Right atrium auricular region (tissue), 2 donors: ENCODE measurements around the gene CNPY1. TPM values are rescaled to one million over a fixed set of nuclear protein-coding genes. Genes with fewer than 3 reads are reported as not detected.

Experiments
- DNase-seq: peaks from one replicate; pipeline ENCODE4 v3.0.0-alpha.2; 2019; ENCODE audit warnings: low spot score
- H3K27ac ChIP-seq, 2 donors: fragments of 200-600 bp; sonication (generic); 1 replicate in 1 of 2; 2 replicates in 1 of 2; pipeline ENCODE4 v1.5.1; 2016 to 2019
- H3K27me3 ChIP-seq, 2 donors: fragments of 200-600 bp; sonication (generic); one replicate each; pipeline versions ENCODE4 v1.5.1 to v1.6.0; 2017 to 2019
- H3K36me3 ChIP-seq: fragments of 200-600 bp; sonication (generic); one replicate; pipeline ENCODE4 v1.5.1; 2016
- H3K4me1 ChIP-seq, 2 donors: fragments of 200-600 bp; sonication (generic); one replicate each; pipeline versions ENCODE4 v1.5.1 to v1.6.0; 2017 to 2019
- H3K4me3 ChIP-seq, 2 donors: fragments of 200-600 bp; sonication (generic); 1 replicate in 1 of 2; 2 replicates in 1 of 2; pipeline ENCODE4 v1.5.1; 2017 to 2019; ENCODE audit warnings: mild to moderate bottlenecking in 1 of 2, moderate library complexity in 1 of 2
- H3K9me3 ChIP-seq, 2 donors: fragments of 200-600 bp; sonication (generic); one replicate each; pipeline ENCODE4 v1.5.1; 2019
- CTCF ChIP-seq, 2 donors: fragments of 200-600 bp; sonication (generic); IDR thresholded peaks; one replicate each; pipeline ENCODE4 v1.5.1; 2019; ENCODE audit warnings: antibody characterized with exemption in 2 of 2
- total RNA-seq, 2 donors: library from RNA; depleted of rRNA; stranded (reverse); fragments of >200 nt; gene quantifications; one replicate each; pipeline ENCODE4 v1.1.0, GENCODE V29; 2016

Gene CNPY1
- total RNA-seq, 2 donors from 2014 or later: not detected

- H3K36me3 ChIP-seq: no peaks in the 10 kb centered on the region
- H3K27me3 ChIP-seq: peaks cover 17 to 22% of the 10 kb centered on the region in 2 donors
- no peak for DNase-seq
- no peak for TF ChIP-seq CTCF (IDR thresholded peaks at IDR 0.05)
- H3K9me3 ChIP-seq: no peaks in the 10 kb centered on the region
- H3K27ac ChIP-seq: no peak overlapping the region
- H3K4me3 ChIP-seq: no peak overlapping the region
- peaks cover 0 to 9% of the 10 kb centered on the region in 2 donors for H3K4me1 ChIP-seq
Observed at GRCh38 chr7:155511702-155511996, 34.7 kb downstream of the CNPY1 start.

- Histone ChIP-seq H3K27ac (no peak overlapping the region), H3K4me1 (peaks cover 0 to 9% of the 10 kb centered on the region in 2 donors), H3K36me3 (no peaks in the 10 kb centered on the region), H3K27me3 (peaks cover 22% of the 10 kb centered on the region in 2 donors), H3K9me3 (no peaks in the 10 kb centered on the region), H3K4me3 (no peak overlapping the region)
- no peak for DNase-seq
- TF ChIP-seq CTCF (IDR thresholded peaks at IDR 0.05): no peak
Observed at GRCh38 chr7:155510975-155511701, 35.2 kb downstream of the CNPY1 start.

GRCh38 chr7:155509725-155510551 lies 36.4 kb downstream of the CNPY1 start:
- Histone ChIP-seq H3K27ac (no peak overlapping the region), H3K4me1 (peaks cover 0 to 9% of the 10 kb centered on the region in 2 donors), H3K36me3 (no peaks in the 10 kb centered on the region), H3K9me3 (no peaks in the 10 kb centered on the region), H3K27me3 (peaks cover 22 to 24% of the 10 kb centered on the region in 2 donors), H3K4me3 (peak overlapping the region in 1 of 2 donors; percentile 7)
- DNase-seq: no peak
- TF ChIP-seq CTCF (IDR thresholded peaks at IDR 0.05): no peak

- peak overlapping the region in 1 of 2 donors; percentile 7 for H3K4me3 ChIP-seq
- no peak overlapping the region for H3K27ac ChIP-seq
- DNase-seq: no peak
Observed at GRCh38 chr7:155509359-155509724, 37.0 kb downstream of the CNPY1 start.

More at GRCh38 chr7:155509359-155509724, 37.0 kb downstream of the CNPY1 start:
- Histone ChIP-seq H3K9me3 (no peaks in the 10 kb centered on the region), H3K36me3 (no peaks in the 10 kb centered on the region), H3K4me1 (peaks cover 0 to 9% of the 10 kb centered on the region in 2 donors), H3K27me3 (peaks cover 22 to 24% of the 10 kb centered on the region in 2 donors)
- no peak for TF ChIP-seq CTCF (IDR thresholded peaks at IDR 0.05)
